GM19239 (cell line): ENCODE measurements around the gene TRPM7.
"Not testable (repeated sequence)": the region's sequence is repeated elsewhere in the genome, so short reads cannot be mapped to it uniquely, and the experiment has no call there.

Source experiments
- DNase-seq: peaks from one replicate; pipeline ENCODE4 v3.0.0; 2011; ENCODE audit warnings: low spot score; ENCODE audit not compliant: insufficient read length
- FAIRE-seq: peaks from 2 replicates; lab custom pipeline; 2011; peaks lifted over from hg19 to GRCh38; lab: Jason Lieb, UNC

TRPM7 gene

GRCh38 chr15:50669611-50670010 lies 17.0 kb downstream of the TRPM7 start:
- DNase-seq (no peak), FAIRE-seq (no peak)

GRCh38 chr15:50665938-50666337 lies 20.7 kb downstream of the TRPM7 start:
- DNase-seq (no peak), FAIRE-seq (no peak)

GRCh38 chr15:50655555-50655954 lies 31.0 kb downstream of the TRPM7 start:
- FAIRE-seq (no peak), DNase-seq (no peak)

- no peak for DNase-seq
- FAIRE-seq = no peak
Measured at GRCh38 chr15:50653156-50653743, 33.3 kb downstream of the TRPM7 start.

- no peak for DNase-seq
- no peak for FAIRE-seq
Measured at GRCh38 chr15:50652671-50653070, 33.9 kb downstream of the TRPM7 start.

- FAIRE-seq (no peak), DNase-seq (no peak)
Measured at GRCh38 chr15:50641318-50641717, 45.3 kb downstream of the TRPM7 start.

GRCh38 chr15:50636146-50636545 lies 50.5 kb downstream of the TRPM7 start:
- DNase-seq = no peak
- FAIRE-seq = no peak

GRCh38 chr15:50633653-50634052 lies 52.9 kb downstream of the TRPM7 start:
- no peak for FAIRE-seq
- no peak for DNase-seq

GRCh38 chr15:50628421-50628820 lies 58.2 kb downstream of the TRPM7 start:
- no peak for DNase-seq
- FAIRE-seq = no peak

GRCh38 chr15:50627351-50628055 lies 59.1 kb downstream of the TRPM7 start:
- DNase-seq (no peak), FAIRE-seq (peak; percentile 48)

GRCh38 chr15:50624616-50625168 lies 61.9 kb downstream of the TRPM7 start:
- FAIRE-seq = no peak
- no peak for DNase-seq

GRCh38 chr15:50622361-50622943 lies 64.1 kb downstream of the TRPM7 start:
- FAIRE-seq, DNase-seq: not testable (repeated sequence)

GRCh38 chr15:50616960-50617359 lies 69.6 kb downstream of the TRPM7 start:
- not testable (repeated sequence) for FAIRE-seq, DNase-seq

- not testable (repeated sequence) for FAIRE-seq, DNase-seq
Measured at GRCh38 chr15:50616554-50616953, 70.0 kb downstream of the TRPM7 start.

GRCh38 chr15:50613600-50613999 lies 73.0 kb downstream of the TRPM7 start:
- FAIRE-seq (no peak), DNase-seq (no peak)

GRCh38 chr15:50607129-50607528 lies 79.5 kb downstream of the TRPM7 start:
- DNase-seq = no peak
- no peak for FAIRE-seq

- FAIRE-seq = no peak
- no peak for DNase-seq
Measured at GRCh38 chr15:50605462-50605861, 81.1 kb downstream of the TRPM7 start.

GRCh38 chr15:50602028-50602427 lies 84.6 kb downstream of the TRPM7 start:
- FAIRE-seq, DNase-seq: not testable (repeated sequence)

- FAIRE-seq = no peak
- DNase-seq = no peak
Measured at GRCh38 chr15:50594311-50594710, 92.3 kb downstream of the TRPM7 start.

GRCh38 chr15:50593761-50594160 lies 92.8 kb downstream of the TRPM7 start:
- FAIRE-seq = no peak
- DNase-seq = no peak

GRCh38 chr15:50590288-50590687 lies 96.3 kb downstream of the TRPM7 start:
- DNase-seq = no peak
- no peak for FAIRE-seq
